ENCODE results near the gene F13A1.

F13A1 gene

DNA sequence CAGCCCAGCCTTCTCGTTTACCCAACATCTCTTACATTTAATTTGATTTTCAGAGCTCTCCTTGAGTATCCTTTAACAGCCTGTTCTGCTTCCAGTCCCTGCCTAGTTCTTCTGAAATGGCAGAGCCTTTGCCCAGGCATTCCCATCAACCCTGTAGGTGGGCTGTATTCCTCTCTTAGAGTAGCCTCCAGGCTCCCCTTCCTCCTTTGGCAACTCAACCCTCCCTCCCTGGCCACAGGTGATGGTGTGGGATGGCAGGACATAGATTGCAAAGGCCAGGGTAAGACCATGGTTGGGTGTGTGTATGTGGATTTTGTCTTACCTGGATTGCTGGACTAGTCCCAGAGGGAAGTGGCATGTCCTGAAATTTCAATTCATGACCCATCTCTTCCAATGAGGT lies 125.4 kb downstream of the F13A1 start:
- in situ Hi-C loops (cut with MboI; ENCODE audit: low sequenced_read_pairs), result no loop called here

DNA sequence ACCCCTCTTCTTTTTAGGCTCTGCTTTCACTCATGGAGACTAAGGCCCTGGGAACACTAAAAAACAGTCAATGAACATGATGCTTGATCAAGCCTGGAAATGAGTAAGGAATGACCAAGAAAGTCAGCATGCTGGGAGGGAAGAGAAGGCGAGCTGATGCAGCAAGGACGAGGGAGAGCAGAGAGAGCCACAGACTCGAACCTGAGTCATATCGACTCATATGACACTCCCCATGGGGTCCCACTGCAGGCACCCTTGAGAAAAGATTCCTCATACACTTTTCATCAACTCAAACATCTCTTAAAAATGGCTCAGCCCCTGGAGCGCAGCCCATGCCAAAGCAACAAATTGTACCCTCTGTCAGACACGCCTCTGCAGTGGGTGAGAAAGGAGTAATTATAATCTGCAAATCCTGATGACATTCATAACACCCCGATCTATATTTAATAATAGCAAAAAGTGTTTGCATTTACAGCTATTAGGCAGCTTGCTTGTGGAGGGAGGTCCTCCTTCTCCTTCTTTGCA lies 127.2 kb downstream of the F13A1 start:
- in situ Hi-C loops (cut with MboI; ENCODE audit: low sequenced_read_pairs), result no loop called here

DNA sequence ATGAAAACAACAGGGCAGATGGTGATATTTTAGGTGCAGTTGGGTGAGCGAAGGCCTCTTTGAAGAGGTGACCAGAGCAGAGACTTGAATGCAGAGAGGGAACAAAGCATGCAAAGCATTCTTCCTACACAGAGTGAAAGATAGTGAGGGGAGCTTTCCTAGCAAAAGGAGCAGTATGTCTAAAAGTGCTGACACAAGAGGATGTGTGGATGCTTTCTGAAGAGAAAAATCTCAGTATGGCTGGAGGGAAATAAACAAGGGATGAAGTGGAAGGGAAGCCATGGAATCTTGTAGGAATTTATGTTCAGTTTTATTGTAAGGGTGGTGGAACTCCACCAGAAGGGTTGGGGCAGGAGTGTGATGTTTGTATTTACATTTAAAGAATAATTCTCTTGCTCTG lies 128.6 kb downstream of the F13A1 start:
- in situ Hi-C loops (cut with MboI; ENCODE audit: low sequenced_read_pairs), result no loop called here

DNA sequence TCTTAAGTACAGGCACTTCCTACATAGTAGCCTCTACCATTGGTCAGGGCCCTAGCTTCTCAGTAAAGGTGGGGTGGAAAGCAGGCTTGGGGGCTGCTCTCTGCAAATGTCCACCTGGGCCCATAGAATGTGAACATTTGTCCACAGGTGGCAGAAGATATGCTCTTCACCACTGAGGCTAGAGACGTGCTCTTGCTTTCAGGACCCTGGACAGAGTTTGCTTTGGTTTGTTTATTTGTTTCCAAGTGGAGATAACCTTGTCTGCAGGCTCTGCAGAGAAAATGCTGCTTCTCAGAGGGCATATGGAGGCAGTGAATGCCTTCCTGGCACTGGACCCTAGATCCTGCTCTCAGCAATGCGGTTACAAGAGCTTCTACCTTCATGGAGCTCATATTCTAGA lies 129.0 kb downstream of the F13A1 start:
- in situ Hi-C loops (cut with MboI; ENCODE audit: low sequenced_read_pairs), result no loop called here

DNA sequence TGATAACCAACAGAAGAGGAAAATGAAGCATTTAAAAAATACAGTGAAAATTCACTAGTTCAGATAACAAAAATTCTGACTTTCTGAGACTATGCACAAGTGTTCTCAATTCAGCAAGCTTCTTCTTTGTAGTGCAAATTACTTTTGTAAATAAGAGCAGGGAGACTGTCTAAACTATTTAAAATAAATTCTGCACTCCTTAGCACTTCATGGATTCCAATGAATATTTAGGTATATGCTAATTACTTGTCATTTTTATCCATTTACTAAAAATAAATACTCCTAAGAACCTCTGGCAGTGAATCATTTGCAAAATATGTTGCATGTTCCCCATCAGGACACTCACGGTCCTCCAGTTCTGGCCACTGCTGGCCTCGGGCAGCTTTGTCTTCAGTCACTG lies 139.8 kb downstream of the F13A1 start:
- in situ Hi-C loops (cut with MboI; ENCODE audit: low sequenced_read_pairs), result no loop called here

DNA sequence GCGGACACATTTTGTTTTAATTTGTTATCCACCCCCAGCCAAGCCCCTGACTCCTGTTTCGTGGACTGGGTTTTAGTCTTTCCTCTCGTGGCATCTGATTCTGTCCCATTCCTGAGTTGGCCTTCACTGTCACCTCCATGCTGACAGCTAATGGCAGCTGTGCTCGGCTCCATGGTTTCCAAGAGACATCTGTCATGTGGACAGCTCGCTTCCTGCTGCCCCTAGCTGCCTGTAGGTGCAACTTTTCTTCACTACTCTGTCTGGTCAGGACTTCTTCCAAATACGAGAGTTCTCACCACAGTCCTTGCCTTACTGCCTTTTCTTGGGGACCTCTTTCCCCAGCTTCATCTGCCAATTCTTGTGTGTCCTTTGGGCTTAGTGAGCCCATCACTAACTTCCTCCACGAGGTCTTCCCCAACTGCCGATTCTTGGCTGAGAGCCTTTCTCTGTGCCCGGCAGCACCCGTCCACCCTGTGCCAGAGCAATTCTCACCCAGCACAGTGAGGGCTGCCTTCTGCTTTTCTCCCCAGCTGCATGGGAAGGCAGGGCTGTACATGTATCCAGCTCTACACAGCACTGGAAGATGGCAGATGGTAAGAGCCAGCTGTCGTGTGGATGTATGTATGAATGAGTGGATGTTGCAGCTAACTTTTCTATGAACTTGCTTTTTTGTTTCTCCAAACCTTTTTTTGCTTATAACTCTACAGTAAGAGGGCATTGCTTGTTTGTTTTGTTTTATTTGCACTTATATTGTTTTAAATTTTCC lies 140.4 kb downstream of the F13A1 start:
- in situ Hi-C loops (cut with MboI; ENCODE audit: low sequenced_read_pairs), result no loop called here

DNA sequence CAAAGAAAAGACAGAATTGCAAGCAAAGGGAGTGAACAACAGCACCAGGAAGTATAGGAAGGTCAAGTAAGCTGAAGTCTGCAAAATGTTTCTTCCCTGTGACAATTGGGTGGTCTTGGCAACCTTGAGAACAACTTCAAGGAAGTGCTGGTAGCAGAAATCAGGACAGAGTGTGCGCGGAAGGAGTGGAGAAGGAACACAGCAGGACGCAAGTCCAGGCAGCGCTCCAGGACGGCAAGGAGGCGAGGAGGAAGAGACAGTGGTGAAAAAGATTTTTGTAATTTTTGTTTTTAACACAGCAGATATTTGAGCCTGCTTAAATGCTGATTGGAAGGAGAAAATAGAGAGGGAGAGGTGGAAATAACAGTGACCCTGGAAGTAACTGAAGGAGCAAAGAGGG lies 141.7 kb downstream of the F13A1 start:
- in situ Hi-C loops (cut with MboI; ENCODE audit: low sequenced_read_pairs), result no loop called here

DNA sequence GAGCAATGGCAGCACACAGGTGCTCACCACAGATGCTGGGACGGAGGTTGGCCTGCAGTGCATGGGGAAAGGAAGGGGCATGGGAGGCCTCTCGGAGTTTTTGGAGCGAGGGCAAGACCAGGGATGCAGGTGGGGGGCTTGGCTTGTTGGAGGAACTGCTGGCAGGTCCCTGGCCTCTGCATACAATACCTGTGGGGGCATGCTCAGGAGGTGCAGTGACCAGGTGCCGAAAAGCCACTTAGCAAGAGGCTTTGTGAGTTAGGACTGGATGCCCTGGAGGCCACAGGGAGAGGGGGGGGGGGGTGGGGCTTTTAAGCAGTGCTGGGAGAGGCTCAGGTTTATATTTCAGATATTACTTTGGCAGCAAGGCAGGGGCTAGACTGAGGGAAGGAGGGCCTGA lies 142.7 kb downstream of the F13A1 start:
- in situ Hi-C loops (cut with MboI; ENCODE audit: low sequenced_read_pairs), result no loop called here

DNA sequence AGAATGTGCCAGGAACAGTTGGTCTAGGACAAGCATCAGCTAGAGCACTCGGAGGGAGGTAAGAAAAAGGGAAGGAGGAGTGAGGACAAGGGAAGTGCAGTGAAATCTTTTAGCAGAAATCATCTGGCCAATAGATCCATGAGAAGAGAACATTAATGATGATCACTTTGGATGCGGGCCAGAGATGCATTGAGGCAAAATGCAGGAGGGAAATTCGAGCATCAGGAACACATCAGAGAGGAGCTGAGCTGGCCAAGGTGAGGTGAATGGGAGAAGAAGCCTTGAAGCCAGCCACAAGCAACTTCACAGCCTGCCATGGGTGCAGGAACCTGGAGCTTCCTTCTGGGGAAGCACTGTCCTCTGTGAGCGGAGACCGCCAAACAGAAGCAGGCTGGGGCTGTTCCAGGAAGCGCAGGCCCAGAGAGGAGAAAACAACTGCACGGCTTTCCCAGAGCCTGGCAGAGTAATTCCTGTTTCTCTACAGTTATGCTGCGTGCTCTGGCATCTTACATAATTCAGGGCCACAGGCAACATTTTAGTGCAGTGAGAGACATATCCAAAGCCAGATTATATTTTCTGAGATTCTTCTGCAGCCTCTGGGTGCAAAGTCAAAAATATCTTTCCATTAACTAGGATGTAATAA lies 143.8 kb downstream of the F13A1 start:
- in situ Hi-C loops (cut with MboI; ENCODE audit: low sequenced_read_pairs), result no loop called here

DNA sequence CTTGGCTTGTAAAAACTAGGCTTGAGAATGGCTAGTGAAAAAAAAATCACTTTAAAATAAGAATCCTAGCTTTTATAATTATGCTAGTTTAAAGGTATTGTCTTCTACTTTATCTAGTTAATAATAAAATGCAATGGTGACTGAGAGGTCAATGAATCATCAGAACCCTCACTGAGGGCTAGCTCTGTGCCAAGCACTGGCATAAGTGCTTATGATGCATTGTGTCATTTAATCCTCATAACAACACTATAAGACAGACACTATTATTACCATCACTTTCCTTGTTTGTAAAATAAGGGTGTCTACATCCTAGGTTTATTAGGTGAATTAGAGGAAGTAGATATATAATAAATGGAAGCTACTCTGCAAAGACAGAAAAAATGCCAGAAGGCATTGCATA lies 144.3 kb downstream of the F13A1 start:
- in situ Hi-C loops (cut with MboI; ENCODE audit: low sequenced_read_pairs), result no loop called here

DNA sequence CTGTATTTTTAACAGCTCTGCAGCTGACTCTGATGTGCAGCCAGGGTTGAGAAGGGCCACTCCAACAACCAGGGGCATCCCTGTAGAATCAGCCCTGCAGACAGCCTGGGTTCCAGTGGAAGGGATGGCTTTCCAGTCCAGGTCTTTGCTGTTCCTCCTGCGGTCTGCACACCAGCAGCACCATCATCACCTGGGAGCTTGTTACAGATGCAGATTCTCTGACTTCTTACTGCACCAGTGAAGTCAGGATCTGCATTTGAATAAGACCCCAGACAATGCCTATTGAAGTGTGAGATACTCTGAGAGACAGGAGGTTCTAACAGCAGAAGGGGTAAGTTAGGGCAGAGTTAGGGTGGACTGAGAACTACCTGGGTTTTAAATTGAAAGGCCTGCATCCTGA lies 151.3 kb downstream of the F13A1 start:
- in situ Hi-C loops (cut with MboI; ENCODE audit: low sequenced_read_pairs), result no loop called here

DNA sequence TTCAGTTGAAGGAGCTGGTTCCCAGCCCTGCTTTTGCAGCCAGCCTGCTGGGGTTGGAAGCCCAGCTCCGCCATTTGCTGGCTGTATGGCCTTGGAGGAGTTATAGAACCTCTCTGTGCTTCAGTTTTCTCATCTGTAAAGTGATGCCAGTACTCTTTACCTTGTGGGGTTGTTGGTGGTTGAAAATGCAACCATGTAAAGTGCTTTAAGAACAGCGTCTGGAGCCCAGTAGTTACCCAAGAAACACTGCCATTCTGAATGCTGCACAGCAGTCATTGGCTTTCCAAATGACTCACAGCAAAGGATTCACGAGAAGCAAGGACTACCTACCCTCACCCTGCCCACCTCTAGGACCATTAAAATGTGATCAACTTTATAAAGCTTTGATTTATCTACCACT lies 154.4 kb downstream of the F13A1 start:
- in situ Hi-C loops (cut with MboI; ENCODE audit: low sequenced_read_pairs), result no loop called here

DNA sequence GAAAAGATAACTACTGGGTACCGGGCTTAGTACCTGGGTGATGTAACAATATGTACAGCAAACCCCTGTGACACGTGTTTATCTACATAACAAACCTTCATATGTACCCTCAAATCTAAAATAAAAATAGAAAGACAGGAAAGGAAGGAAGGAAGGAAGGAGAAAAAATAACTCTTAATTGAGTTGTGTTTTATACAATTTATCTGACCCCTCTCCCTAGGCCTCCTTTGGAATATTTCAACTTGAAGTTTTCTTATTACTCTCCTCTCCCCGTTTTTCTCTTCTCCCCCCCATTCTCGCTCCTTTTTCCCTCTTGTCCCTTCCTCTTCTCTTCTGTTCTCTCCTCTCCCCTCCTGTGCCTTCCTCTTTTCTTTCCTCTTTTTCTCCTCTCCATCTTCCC lies 156.1 kb downstream of the F13A1 start:
- in situ Hi-C loops (cut with MboI; ENCODE audit: low sequenced_read_pairs), result no loop called here

DNA sequence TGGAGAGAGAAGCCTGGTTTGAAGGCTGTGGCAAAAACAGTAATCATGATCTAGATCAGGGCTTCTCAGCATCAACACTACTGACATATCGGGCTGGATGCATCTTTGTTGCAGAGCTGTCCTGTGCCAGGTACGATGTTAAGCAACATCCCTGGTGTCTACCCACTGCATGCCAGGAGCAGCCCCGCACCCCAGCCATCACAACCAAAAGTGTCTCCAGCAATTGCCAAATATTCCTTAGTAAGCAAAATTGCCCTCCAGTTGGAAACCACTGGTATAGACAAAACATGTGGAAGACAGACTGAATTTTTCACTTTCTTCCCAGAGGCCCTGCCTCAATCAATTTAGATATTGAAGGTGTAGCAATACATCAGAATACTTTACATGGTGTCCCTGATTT lies 166.1 kb downstream of the F13A1 start:
- in situ Hi-C loops (cut with MboI; ENCODE audit: low sequenced_read_pairs), result no loop called here

DNA sequence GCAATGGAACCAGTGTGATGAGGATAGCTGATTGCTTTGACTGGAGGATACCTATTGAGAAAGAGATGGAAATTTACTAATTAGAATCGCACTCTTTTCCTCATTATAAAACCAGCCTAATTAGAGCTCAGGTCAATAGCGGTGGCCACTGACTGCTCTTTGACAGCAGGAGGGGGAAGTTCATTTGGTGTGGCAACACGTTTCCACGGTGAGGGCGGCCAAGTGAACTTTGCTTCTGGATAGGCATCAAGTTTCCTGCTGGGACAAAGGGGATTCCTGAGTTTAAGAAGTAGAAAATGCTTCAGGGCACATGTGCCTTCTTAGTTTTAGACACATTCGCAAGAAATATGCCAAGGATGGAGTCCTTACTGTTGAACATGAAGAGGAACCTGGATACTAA lies 168.4 kb downstream of the F13A1 start:
- in situ Hi-C loops (cut with MboI; ENCODE audit: low sequenced_read_pairs), result no loop called here

DNA sequence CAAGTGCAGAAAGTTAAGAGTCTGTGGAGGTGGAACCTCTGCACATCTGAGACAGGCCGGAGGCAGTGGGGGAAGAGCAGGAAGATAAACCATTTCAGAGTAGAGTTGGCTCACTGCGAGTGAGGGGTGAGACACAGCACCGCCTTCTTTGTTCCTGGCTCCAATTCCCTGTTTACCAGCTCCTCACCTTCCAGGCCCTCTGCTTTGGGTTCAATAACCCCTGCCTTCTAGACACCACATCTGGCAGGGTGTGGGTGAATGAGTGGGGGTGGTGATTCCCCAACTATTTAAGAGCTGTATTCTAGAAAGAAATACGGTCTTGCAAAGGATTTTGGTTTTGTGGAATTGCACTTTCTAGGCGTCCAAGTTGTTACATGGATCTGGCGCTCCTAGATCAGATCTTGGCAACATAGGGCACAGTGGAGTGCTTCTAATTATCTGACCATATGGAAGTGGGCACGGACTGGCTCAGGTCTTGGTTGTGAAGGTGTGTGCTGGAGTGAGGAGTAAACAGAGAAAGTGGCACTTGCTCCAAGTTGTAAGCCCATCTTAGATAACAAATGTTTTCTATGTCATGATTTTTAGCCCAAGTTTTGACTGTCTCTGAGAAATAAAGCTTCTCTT lies 172.2 kb downstream of the F13A1 start:
- in situ Hi-C loops (cut with MboI; ENCODE audit: low sequenced_read_pairs), result no loop called here

DNA sequence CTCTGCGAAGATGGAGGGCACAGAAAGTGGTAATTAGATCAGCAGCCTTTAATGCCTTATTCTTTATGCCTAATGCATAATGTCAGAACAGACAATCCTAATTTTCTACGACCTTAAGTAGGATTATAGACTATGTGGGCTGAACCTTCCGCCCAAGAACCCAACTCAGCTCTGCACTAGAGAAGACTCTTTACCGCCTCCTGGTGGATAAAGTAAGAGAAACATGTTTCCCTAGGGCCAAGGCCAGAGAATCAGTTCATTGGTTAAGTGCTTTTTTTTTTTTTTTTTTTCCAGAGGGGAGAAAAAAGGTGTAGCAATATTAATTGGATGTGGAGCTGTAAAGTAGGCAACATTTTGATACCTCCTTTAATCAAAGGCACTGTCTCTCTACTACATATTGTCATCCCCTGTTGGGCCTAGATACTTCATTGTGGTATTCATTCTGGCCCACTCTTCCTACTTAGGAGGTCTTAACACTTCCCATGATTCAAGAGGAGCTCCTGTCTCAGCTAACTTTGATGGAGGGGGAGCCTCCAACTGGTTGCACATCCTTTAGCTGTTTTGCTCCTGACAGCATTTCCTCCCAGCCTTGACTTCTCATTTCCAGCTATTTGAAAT lies 188.9 kb downstream of the F13A1 start:
- in situ Hi-C loops (cut with MboI; ENCODE audit: low sequenced_read_pairs), result no loop called here

DNA sequence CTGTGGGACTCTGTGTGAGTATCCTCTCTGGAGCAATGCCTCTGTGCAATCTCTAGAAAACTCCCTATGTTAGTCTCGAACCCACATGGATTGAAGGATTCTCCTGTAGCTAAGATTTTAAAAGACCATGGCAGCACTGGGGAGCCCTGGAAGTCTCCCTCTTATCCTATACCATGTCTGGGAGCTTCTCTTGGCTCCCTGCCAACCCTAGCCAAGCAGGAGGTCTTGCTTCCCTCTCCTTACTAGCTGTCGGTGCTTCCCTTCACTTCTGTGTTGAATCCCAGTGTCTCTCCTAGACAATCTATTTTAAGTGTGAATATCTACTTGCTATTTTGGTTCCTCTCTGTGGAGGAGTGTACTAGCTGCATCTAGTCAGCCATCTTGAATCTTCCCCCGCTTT lies 195.0 kb downstream of the F13A1 start:
- in situ Hi-C loops (cut with MboI; ENCODE audit: low sequenced_read_pairs), result no loop called here

DNA sequence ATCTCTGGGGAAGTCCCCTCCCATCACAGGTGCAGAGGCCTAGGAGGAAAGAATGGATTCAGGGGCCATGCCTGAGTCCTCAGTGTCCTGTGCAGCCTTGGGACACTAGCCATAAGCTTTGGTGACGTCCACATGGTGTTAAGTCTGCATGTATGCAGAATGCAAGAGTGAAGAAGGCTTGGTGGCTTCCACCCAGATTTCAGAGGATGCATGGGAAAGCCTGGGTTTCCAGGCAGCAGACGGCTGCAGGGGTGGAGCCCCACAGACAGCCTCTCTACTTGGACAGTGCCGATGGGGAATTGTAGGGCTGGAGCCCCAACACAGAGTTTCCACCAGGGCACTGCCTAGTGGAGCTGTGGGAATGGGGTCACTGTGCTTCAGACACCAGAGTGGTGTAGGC lies 196.7 kb downstream of the F13A1 start:
- in situ Hi-C loops (cut with MboI; ENCODE audit: low sequenced_read_pairs), result no loop called here

DNA sequence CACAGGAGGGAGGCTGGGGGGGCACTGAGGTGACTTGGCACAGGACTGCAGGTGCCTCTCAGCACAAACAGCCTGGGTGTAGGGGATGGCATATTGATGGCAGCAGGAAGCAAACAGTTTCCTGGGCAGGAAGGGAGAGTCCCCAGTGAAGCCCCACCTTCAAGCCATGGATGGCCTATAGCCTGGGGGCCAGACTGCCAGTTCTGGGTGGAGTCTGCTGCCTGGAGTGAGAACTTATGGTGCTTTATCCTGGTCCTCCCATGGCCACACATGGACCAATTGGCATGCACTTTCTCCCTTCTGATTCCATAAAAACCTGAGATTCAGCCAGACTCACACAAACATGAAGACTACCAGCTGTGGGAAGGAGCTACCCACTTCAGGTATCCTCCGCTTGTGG lies 198.5 kb downstream of the F13A1 start:
- in situ Hi-C loops (cut with MboI; ENCODE audit: low sequenced_read_pairs), result no loop called here

DNA sequence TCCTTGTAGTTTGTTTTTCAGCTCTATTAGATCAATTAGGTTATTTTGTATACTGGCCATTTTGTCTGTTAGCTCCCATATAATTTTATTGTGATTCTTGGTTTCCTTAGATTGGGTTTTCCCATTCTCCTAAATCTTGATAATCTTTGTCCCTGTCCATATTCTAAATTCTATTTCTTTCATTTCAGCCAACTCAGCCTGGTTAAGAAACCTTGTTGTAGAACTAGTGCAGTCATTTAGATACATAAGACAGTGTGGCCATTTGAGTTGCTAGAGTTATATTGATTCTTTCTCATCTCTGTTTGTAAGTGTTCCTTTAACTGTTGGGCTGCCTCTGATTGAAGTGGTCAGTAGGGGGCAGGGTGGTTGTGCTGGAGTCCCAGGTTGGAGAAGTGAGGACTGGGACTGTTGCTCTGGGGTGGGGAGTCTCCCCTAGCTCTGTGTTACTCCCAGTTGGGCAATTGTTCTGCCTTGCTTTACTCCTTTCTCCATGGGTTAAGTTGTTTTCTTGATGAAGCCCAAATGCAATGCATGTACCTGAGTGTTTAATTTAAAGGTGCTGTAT lies 214.9 kb downstream of the F13A1 start:
- in situ Hi-C loops (cut with MboI; ENCODE audit: low sequenced_read_pairs), result no loop called here
